ENCODE measurements around the gene DHDH. TPM values are rescaled to one million over a fixed set of nuclear protein-coding genes. Genes with fewer than 3 reads are reported as not detected.

The DHDH gene
- total RNA-seq, 1 experiment from 2014 or later: 0.24 TPM

DNA sequence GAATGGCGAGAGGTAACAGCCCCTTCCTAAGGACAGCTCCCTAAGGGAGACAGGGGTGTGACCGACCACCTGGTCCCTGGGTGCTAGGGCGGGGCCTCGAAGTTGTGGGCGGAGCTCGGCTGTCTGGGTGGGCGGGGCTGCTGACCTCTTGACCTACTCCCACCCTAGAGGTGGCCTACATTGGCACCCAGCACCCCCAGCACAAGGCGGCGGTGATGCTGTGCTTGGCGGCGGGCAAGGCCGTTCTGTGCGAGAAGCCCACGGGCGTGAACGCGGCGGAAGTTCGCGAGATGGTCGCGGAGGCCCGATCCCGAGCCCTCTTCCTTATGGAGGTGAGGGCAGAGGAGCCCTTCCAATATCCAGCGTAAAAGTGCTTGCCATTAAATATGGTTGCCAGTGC is 2.4 kb downstream of the DHDH start:
- DNase-seq (ENCODE audit: low read depth, low spot score): no peak
- in situ Hi-C loops (cut with HindIII; ENCODE audit: low pct_unique_long_range_greater_than_20kb, low sequenced_read_pairs): no loop called here

GRCh38 chr19:48938256-48938655 is 4.8 kb downstream of the DHDH start:
- DNase-seq (ENCODE audit: low read depth, low spot score): no peak
- in situ Hi-C loops (cut with HindIII; ENCODE audit: low pct_unique_long_range_greater_than_20kb, low sequenced_read_pairs): no loop called here

DNA sequence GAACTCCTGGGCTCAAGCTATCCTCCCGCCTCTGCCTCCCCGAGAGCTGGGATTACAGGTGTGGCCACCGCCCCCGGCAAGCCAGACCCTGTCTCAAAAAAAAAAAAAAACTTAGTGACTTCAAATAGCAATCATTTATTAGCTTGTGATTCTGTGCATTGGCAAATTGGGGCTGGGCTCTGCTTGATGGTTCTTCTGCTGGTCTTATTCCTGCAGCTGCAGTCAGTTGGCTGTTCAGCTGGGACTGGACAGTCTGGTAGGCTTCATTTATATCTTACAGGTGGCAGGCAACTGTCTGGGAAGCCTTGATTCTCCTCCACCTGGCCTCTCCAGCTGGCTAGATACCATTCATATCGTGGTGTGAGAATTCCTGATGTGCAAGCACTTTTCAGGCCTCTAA is 7.4 kb downstream of the DHDH start:
- in situ Hi-C loops (cut with HindIII; ENCODE audit: low pct_unique_long_range_greater_than_20kb, low sequenced_read_pairs): no loop called here
- no peak for DNase-seq (ENCODE audit: low read depth, low spot score)

- in situ Hi-C loops (cut with HindIII; ENCODE audit: low pct_unique_long_range_greater_than_20kb, low sequenced_read_pairs): no loop called here
- DNase-seq (ENCODE audit: low read depth, low spot score): no peak
These were observed 9.6 kb downstream of the DHDH start for GRCh38 chr19:48943081-48943480.

DNA sequence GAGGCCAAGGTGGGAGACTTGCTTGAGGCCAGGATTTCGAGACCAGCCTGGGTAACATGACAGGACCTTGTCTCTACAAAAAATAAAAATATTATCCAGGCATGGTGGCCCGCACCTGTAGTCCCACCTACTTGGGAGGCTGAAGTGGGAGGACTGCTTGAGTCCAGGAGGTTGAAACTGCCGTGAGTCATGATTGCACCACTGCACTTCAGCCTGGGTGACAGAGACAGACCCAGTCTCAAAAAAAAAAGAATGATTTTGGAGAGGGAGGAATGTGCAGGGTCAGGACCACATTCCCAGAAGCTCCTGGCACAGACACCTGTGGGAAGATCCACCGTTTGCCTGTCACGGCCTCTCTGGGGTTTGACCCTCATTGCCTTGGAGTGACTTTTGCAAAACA is 11.9 kb downstream of the DHDH start:
- no peak for DNase-seq (ENCODE audit: low read depth, low spot score)
- in situ Hi-C loops (cut with HindIII; ENCODE audit: low pct_unique_long_range_greater_than_20kb, low sequenced_read_pairs): no loop called here

GRCh38 chr19:48945817-48946216 is 12.3 kb downstream of the DHDH start:
- no peak for DNase-seq (ENCODE audit: low read depth, low spot score)
- in situ Hi-C loops (cut with HindIII; ENCODE audit: low pct_unique_long_range_greater_than_20kb, low sequenced_read_pairs): no loop called here

DNA sequence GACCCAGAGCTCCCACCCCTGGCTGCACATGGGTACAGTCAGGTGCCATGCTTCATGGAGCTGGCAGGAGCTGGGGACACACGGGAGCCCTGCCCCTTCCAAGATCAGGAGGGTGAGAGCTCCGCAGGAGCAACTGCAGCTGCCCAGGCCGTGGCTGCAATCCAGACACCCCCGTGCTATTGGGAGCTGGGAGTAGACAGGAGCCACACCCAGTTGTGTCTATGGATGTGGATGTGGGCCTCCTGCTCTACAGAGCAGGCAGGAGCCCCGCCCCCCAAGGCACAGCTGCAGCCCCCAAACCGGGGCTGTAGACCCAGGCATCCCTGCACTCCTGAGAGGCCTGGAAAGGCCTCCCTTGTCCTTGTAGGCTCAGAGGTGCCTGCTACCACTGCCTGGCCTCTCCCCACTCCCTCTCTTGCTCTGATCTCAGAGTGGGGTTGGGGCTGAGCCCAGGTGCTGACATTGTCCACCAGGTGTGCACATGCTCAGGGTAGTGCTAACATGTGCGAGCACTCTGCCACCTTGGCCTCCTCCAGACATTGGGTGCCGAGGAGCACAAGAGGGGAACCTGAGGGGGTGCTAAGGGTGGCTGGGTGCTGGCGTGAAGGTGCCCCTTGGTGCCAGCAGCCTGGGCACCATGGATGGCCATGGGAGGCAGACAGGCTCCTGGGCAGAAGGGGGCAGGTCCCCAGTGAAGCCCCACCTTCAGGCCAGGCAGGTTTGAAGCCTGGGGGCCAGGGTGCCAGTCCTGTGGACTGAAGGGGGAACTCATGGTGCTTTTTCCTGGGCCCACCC is 13.2 kb downstream of the DHDH start:
- DNase-seq (ENCODE audit: low read depth, low spot score): no peak
- in situ Hi-C loops (cut with HindIII; ENCODE audit: low pct_unique_long_range_greater_than_20kb, low sequenced_read_pairs): no loop called here

- DNase-seq (ENCODE audit: low read depth, low spot score): no peak
- in situ Hi-C loops (cut with HindIII; ENCODE audit: low pct_unique_long_range_greater_than_20kb, low sequenced_read_pairs): no loop called here
These were observed 13.7 kb downstream of the DHDH start for GRCh38 chr19:48947258-48947542.

DNA sequence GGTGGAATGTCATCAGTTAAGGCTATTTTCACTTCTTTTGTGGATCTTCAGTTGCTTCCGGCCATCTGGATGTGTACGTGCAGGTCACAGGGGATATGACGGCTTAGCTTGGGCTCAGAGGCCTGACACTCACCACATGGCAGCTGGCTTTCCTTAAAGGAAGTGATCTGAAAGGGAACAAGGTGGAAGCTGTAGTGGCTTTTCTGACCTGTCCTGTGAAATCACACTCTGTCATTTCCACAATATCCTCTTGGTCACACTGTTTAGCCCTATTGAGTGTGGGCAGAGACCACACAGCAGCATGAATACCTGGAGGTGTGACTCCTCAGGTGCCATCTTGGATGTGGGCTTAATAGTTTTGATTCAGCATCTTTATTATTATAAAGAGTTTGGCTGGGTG is 16.7 kb downstream of the DHDH start:
- in situ Hi-C loops (cut with HindIII; ENCODE audit: low pct_unique_long_range_greater_than_20kb, low sequenced_read_pairs): no loop called here
- no peak for DNase-seq (ENCODE audit: low read depth, low spot score)

DNA sequence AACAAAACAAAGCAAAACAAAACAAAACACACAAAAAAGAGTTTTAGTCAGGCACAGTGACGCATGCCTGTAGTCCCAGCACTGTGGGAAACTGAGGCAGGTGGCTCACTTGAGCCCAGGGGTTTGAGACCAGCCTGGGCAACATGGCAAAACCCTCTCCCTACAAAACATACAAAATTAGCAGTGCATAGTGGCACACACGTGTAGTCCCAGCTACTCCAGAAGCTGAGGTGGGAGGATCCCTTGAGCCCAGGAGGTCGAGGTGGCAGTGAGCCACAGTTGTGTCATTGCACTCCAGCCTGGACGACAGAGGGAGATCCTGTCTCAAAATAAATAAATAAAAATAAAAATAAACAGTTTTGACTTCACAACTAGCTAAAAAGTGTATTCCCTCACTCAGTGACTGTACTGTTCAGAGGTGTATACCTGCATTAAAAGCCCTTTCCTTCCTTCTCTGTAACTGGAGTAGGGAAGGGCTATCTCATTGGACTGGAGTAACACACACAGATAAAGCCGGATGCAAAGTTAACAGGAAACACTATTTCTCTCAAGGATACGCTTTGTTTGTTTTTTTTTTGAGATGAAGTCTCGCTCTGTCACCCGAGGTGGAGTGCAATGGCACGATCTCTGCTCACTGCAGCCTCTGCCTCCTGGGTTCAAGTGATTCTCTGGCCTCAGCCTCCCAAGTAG is 17.5 kb downstream of the DHDH start:
- in situ Hi-C loops (cut with HindIII; ENCODE audit: low pct_unique_long_range_greater_than_20kb, low sequenced_read_pairs): no loop called here
- no peak for DNase-seq (ENCODE audit: low read depth, low spot score)

GRCh38 chr19:48953141-48953540 is 19.6 kb downstream of the DHDH start:
- DNase-seq (ENCODE audit: low read depth, low spot score): no peak
- in situ Hi-C loops (cut with HindIII; ENCODE audit: low pct_unique_long_range_greater_than_20kb, low sequenced_read_pairs): no loop called here

- no peak for DNase-seq (ENCODE audit: low read depth, low spot score)
- in situ Hi-C loops (cut with HindIII; ENCODE audit: low pct_unique_long_range_greater_than_20kb, low sequenced_read_pairs): no loop called here
These were observed 20.6 kb downstream of the DHDH start for GRCh38 chr19:48953990-48954594.

DNA sequence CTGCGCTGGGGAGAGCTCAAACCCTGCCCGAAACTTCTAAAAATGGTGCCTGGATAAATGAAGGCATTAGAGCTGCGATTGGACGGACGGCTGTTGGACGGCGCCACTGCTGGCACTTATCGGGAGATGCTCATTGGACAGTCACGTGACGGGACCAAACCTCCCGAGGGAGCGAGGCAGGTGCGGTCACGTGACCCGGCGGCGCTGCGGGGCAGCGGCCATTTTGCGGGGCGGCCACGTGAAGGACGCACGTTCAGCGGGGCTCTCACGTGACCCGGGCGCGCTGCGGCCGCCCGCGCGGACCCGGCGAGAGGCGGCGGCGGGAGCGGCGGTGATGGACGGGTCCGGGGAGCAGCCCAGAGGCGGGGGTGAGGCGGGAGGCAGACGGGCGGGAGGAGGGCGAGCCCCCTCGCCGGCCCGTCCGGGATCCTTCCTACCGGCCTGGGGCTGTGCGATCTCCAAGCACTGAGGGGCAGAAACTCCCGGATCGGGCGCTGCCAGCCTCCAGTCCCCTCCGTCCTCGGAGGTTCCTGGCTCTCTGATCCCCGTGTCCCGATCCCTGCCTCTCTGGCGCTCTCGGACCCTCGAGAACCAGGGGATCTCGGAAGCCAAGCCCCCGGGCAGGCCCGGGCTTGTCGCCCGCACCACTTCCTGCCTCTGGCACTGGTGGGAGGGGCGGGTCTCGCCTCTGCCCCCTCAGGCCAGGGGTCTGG is 21.3 kb downstream of the DHDH start, which contains the start of gene BAX:
Gene BAX, plus strand, starts transcription at position 281 of the 713 bp plus-strand sequence. Its CDS starts 54 bp downstream, at position 335.
- DNase-seq (ENCODE audit: low read depth, low spot score): peak; percentile 96
- in situ Hi-C loops (cut with HindIII; ENCODE audit: low pct_unique_long_range_greater_than_20kb, low sequenced_read_pairs): no loop called here

DNA sequence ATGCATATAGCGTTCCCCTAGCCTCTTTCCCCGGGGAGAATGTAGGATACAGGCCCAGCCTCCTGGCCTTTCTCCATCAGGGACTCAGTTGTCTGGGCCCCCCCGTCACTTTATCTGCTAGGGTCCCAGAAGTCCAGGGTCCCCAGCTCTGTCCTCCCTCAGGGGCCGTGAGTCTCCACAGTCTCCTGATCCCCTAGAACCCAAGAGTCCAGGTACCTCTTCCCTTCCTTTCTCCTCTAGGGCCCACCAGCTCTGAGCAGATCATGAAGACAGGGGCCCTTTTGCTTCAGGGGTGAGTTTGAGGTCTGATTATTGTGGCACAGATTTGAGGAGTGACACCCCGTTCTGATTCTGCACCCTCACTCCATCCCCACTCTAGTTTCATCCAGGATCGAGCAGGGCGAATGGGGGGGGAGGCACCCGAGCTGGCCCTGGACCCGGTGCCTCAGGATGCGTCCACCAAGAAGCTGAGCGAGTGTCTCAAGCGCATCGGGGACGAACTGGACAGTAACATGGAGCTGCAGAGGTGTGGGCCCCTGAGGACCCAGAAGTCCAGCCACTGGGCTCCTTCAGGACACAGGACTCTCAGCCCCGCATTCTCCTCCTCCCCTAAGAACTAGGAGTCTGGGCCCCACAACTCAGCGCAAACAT is 21.9 kb downstream of the DHDH start:
- in situ Hi-C loops (cut with HindIII; ENCODE audit: low pct_unique_long_range_greater_than_20kb, low sequenced_read_pairs): no loop called here
- DNase-seq (ENCODE audit: low read depth, low spot score): no peak

DNA sequence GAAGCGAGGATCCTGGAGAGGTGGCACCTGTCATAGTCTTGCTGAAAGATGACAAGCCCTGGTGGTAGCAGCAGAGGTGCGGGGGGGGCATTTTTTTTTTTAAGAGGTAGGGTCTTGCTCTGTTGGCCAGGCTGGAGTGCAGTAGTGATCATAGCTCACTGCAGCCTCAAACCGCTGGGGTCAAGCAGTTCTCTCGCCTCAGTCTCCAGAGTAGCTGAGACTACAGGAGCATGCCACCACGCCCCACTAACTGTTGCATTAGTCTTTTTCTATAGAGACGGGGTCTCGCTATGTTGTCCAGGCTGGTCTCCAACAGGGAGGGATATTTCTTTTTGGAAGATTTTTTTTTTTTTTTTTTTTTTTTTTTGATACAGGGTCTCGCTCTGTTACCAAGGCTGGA is 24.5 kb downstream of the DHDH start:
- DNase-seq (ENCODE audit: low read depth, low spot score): no peak
- in situ Hi-C loops (cut with HindIII; ENCODE audit: low pct_unique_long_range_greater_than_20kb, low sequenced_read_pairs): no loop called here

- DNase-seq (ENCODE audit: low read depth, low spot score): no peak
- in situ Hi-C loops (cut with HindIII; ENCODE audit: low pct_unique_long_range_greater_than_20kb, low sequenced_read_pairs): no loop called here
These were observed 26.1 kb downstream of the DHDH start for GRCh38 chr19:48959341-48960239.

DNA sequence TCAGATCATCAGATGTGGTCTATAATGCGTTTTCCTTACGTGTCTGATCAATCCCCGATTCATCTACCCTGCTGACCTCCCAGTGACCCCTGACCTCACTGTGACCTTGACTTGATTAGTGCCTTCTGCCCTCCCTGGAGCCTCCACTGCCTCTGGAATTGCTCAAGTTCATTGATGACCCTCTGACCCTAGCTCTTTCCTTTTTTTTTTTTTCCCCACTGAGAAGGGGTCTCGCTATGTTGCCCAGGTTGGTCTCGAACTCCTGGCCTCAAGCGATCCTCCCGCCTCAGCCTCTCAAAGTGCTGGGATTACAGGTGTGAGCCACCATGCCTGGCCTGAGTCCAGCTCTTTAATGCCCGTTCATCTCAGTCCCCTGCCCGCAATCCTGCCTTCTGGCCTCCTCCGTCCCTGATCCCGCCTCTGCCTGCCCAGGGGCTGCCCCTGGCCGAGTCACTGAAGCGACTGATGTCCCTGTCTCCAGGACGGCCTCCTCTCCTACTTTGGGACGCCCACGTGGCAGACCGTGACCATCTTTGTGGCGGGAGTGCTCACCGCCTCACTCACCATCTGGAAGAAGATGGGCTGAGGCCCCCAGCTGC is 27.7 kb downstream of the DHDH start:
- in situ Hi-C loops (cut with HindIII; ENCODE audit: low pct_unique_long_range_greater_than_20kb, low sequenced_read_pairs): no loop called here
- DNase-seq (ENCODE audit: low read depth, low spot score): no peak

Measured in SK-MEL-5 (cell line).